Hematopoietic multipotent progenitor cell treated with erythropoietin and hydrocortisone succinate and interleukin-3 and kit ligand, for 8 days (in vitro differentiated cells): ENCODE measurements around the gene COX20.
"Not testable (repeated sequence)": the region's sequence is repeated elsewhere in the genome, so short reads cannot be mapped to it uniquely, and the experiment has no call there.

Experiments
- DNase-seq: peaks from one replicate; pipeline ENCODE4 v3.0.0-alpha.2; 2015

COX20 gene

GRCh38 chr1:244826712-244827111 lies 8.7 kb upstream of the COX20 start:
- DNase-seq, result no peak

- DNase-seq, result no peak
These were observed 4.8 kb upstream of the COX20 start for GRCh38 chr1:244830639-244831038.

GRCh38 chr1:244833260-244833659 lies 2.2 kb upstream of the COX20 start:
- DNase-seq, result not testable (repeated sequence)

- DNase-seq, result peak; percentile 89
These were observed 1.5 kb upstream of the COX20 start for GRCh38 chr1:244833734-244834542.

- peak; percentile 92 for DNase-seq
These were observed 749 bp upstream of the COX20 start for GRCh38 chr1:244834543-244835275.

GRCh38 chr1:244836135-244836521 lies 670 bp downstream of the COX20 start:
- DNase-seq, result peak; percentile 60

- DNase-seq, result no peak
These were observed 1.1 kb downstream of the COX20 start for GRCh38 chr1:244836584-244836983.

GRCh38 chr1:244837597-244838258 lies 2.3 kb downstream of the COX20 start:
- no peak for DNase-seq

- DNase-seq, result peak; percentile 35
These were observed 4.2 kb downstream of the COX20 start for GRCh38 chr1:244839656-244840055.

GRCh38 chr1:244840219-244840794 lies 4.8 kb downstream of the COX20 start:
- peak; percentile 7 for DNase-seq

GRCh38 chr1:244841273-244841927 lies 5.9 kb downstream of the COX20 start:
- peak; percentile 4 for DNase-seq

- DNase-seq, result peak; percentile 1
These were observed 7.9 kb downstream of the COX20 start for GRCh38 chr1:244843148-244843978.

GRCh38 chr1:244844155-244845121 lies 9.0 kb downstream of the COX20 start:
- DNase-seq, result no peak

- peak; percentile 1 for DNase-seq
These were observed 11.2 kb downstream of the COX20 start for GRCh38 chr1:244846653-244847052.

GRCh38 chr1:244849189-244849866 lies 13.9 kb downstream of the COX20 start:
- DNase-seq, result peak; percentile 6

- no peak for DNase-seq
These were observed 14.8 kb downstream of the COX20 start for GRCh38 chr1:244850099-244850852.

GRCh38 chr1:244850896-244851295 lies 15.4 kb downstream of the COX20 start:
- no peak for DNase-seq

- peak; percentile 4 for DNase-seq
These were observed 16.2 kb downstream of the COX20 start for GRCh38 chr1:244851546-244852231.

GRCh38 chr1:244852694-244853093 lies 17.2 kb downstream of the COX20 start:
- DNase-seq, result peak; percentile 1
